Measurements from ENCODE around the gene KLHL21.

- TF ChIP-seq CTCF (IDR thresholded peaks at IDR 0.05) = no peak
- TF ChIP-seq POLR2A (IDR thresholded peaks at IDR 0.05) = peak in 1 of 2 donors; percentile 69
- no peak for TF ChIP-seq EP300 (IDR thresholded peaks at IDR 0.05)
Measured at GRCh38 chr1:6603238-6603914, 707 bp upstream of the KLHL21 start.
